BE2C (cell line): ENCODE results near the gene SPEF1.

ENCODE experiments used
- DNase-seq: peaks from one replicate; pipeline ENCODE4 v3.0.0-alpha.2; 2020
- H3K27me3 ChIP-seq: fragments of 250-450 bp; sonication (Bioruptor Pico); 2 replicates; pipeline ENCODE4 v1.5.1; 2020; ENCODE audit warnings: mild to moderate bottlenecking
- H3K36me3 ChIP-seq: fragments of 250-450 bp; sonication (Bioruptor Pico); 2 replicates; pipeline ENCODE4 v1.5.1; 2020; ENCODE audit warnings: mild to moderate bottlenecking
- H3K4me1 ChIP-seq: fragments of 250-450 bp; sonication (Bioruptor Pico); 2 replicates; pipeline ENCODE4 v1.5.1; 2020
- H3K4me3 ChIP-seq: 2 replicates; pipeline ENCODE4 v1.5.1; 2011; ENCODE audit warnings: low read depth, low read length
- H3K9me3 ChIP-seq: fragments of 250-450 bp; sonication (Bioruptor Pico); 2 replicates; pipeline ENCODE4 v1.5.1; 2020
- CTCF ChIP-seq: IDR thresholded peaks from 2 replicates; pipeline ENCODE4 v1.5.1; 2012; ENCODE audit warnings: mild to moderate bottlenecking, low read depth, low read length

Gene SPEF1

GRCh38 chr20:3739926-3740451, 41.3 kb downstream of the SPEF1 start:
- no peak for TF ChIP-seq CTCF
- Histone ChIP-seq H3K27me3 (no peaks in the 10 kb centered on the region), H3K4me1 (peaks cover 2% of the 10 kb centered on the region; the same call in 1 of the 2 replicates), H3K4me3 (no peak overlapping the region), H3K9me3 (no peaks in the 10 kb centered on the region), H3K36me3 (no peaks in the 10 kb centered on the region)
- no peak for DNase-seq

GRCh38 chr20:3739054-3739925, 42.0 kb downstream of the SPEF1 start:
- no peak for TF ChIP-seq CTCF
- no peak for DNase-seq
- Histone ChIP-seq H3K4me3 (no peak overlapping the region), H3K4me1 (peaks cover 2% of the 10 kb centered on the region; the same call in 1 of the 2 replicates), H3K36me3 (no peaks in the 10 kb centered on the region), H3K9me3 (no peaks in the 10 kb centered on the region), H3K27me3 (no peaks in the 10 kb centered on the region)

GRCh38 chr20:3738111-3739053, 42.9 kb downstream of the SPEF1 start:
- DNase-seq: no peak
- Histone ChIP-seq H3K4me1 (peaks cover 2% of the 10 kb centered on the region; the same call in 1 of the 2 replicates), H3K4me3 (no peak overlapping the region), H3K36me3 (no peaks in the 10 kb centered on the region), H3K9me3 (no peaks in the 10 kb centered on the region), H3K27me3 (no peaks in the 10 kb centered on the region)
- TF ChIP-seq CTCF: no peak

GRCh38 chr20:3735768-3736167, 45.5 kb downstream of the SPEF1 start:
- H3K9me3 ChIP-seq: no peaks in the 10 kb centered on the region
- DNase-seq: no peak

GRCh38 chr20:3734111-3734843, 47.0 kb downstream of the SPEF1 start:
- H3K4me1 ChIP-seq: peaks cover 2% of the 10 kb centered on the region; the same call in 1 of the 2 replicates
- H3K36me3 ChIP-seq: no peaks in the 10 kb centered on the region
- no peak for TF ChIP-seq CTCF
- no peak overlapping the region for H3K4me3 ChIP-seq
- H3K9me3 ChIP-seq: no peaks in the 10 kb centered on the region
- no peaks in the 10 kb centered on the region for H3K27me3 ChIP-seq
- no peak for DNase-seq

More at GRCh38 chr20:3735768-3736167, 45.5 kb downstream of the SPEF1 start:
- no peak overlapping the region for H3K4me3 ChIP-seq
- H3K27me3 ChIP-seq: no peaks in the 10 kb centered on the region
- H3K4me1 ChIP-seq: peaks cover 2% of the 10 kb centered on the region; the same call in 1 of the 2 replicates
- H3K36me3 ChIP-seq: no peaks in the 10 kb centered on the region
- TF ChIP-seq CTCF: no peak
